GM21717 (cell line): ENCODE results near the gene CCDC92B.

Source experiments
- ATAC-seq: cut with Tn5 transposase; IDR thresholded peaks from one replicate; pipeline ENCODE4 v1.9.1; 2021; ENCODE audit warnings: mild to moderate bottlenecking, moderate library complexity; ENCODE audit not compliant: unreplicated experiment

Gene CCDC92B

GRCh38 chr17:2723505-2723996 is 25.9 kb downstream of the CCDC92B start:
- no peak for ATAC-seq

GRCh38 chr17:2722611-2723010 is 26.8 kb downstream of the CCDC92B start:
- ATAC-seq = no peak

- ATAC-seq = no peak
These were observed 27.8 kb downstream of the CCDC92B start for GRCh38 chr17:2721603-2722002.

GRCh38 chr17:2719861-2720260 is 29.6 kb downstream of the CCDC92B start:
- no peak for ATAC-seq

DNA sequence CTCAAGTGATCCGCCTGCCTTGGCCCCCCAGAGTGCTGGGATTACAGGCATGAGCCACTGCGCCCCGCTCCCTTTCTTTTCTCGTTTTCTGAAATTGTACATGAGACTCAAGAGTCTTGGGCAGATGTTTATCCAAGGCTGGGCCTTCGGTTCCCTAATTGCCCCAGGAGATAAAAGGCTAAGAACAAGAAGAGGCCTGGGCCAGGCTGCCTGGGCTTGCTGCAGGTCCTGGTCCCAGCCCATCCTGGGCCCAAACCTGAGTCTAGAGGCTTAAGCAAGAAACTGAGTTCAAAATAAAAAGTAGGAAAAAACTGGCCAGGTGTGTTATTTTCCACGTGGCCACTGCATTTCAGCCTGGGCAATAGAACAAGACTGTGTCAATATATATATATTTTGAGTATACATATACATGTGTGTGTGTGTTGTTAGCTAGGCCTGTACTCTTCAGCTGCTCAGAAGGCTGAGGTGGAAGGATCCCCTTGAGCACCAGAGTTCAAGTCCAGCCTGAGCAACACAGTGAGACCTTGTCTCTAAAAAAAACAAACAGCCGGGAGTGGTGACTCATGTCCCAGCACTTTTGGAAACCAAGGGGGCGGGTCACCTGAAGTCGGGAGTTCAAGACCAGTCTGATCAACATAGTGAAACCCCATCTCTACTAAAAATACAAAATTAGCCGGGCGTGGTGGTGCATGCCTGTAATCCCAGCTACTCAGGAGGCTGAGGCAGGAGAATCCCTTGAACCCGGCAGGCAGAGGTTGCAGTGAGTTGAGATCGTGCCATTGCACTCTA is 31.1 kb downstream of the CCDC92B start:
- ATAC-seq = no peak

GRCh38 chr17:2716649-2717048 is 32.8 kb downstream of the CCDC92B start:
- ATAC-seq = no peak

DNA sequence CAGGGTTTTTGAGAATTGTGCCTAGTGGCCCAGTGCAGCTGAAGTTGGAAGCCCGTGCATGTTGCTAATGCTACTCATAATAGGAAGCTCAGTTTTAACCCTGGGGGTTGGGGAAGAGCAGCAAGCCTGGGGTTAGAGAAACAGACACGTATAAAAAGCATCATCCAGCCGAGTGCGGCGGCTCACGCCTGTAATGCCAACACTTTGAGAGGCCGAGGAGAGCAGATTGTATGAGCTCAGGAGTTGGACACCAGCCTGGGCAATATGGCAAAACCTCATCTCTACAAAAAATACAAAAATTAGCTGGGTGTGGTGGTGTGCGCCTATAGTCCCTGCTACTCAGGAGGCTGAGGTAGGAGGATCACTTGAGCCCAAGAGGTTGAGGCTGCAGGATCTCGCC is 35.6 kb downstream of the CCDC92B start:
- ATAC-seq = no peak

DNA sequence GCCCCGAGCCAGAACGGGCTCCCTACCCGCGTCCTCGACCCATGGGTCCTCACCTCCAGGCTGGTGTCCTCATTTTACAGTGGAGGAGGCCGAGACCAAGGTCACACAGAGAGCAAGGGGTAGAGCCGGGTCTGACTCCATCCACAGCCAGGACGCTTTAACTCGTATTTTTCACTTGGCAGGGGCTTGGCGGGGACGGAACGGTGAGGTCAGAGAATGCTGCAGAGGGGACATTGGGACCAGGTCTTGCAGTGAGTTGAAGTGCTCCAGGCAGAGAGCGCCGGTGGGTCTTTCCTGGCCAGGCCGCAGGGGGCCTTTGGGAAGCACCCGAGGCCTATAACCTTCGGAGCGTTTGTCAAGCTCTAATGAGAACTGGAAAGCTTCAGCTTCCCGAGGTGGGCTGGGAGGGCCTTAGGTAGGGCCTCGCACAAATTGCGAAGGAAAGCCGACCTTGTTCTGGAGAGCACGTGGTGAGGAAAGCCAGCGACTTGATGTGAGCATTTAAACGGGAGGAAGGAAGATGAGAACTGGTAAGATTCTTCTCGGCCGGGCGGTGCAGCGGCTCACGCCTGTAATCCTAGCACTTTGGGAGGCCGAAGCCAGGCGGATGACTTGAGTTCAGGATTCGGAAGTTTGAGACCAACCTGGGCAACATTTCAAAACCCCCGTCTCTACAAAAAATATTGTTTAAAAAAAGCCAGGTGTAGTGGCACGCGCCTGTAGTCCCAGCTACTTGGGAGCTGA is 37.0 kb downstream of the CCDC92B start:
- ATAC-seq = no peak

- ATAC-seq = peak; percentile 68
These were observed 37.7 kb downstream of the CCDC92B start, which contains the start of gene CLUH for GRCh38 chr17:2711608-2712299. Gene CLUH (minus strand): TSS chr17:2711764. CDS start chr17:2711661, 103 bp downstream.

GRCh38 chr17:2710803-2711607 is 38.4 kb downstream of the CCDC92B start:
- ATAC-seq = peak; percentile 13

- no peak for ATAC-seq
These were observed 39.2 kb downstream of the CCDC92B start for GRCh38 chr17:2710071-2710802.

- no peak for ATAC-seq
These were observed 40.2 kb downstream of the CCDC92B start for GRCh38 chr17:2709183-2709661.

- no peak for ATAC-seq
These were observed 40.8 kb downstream of the CCDC92B start for GRCh38 chr17:2708585-2709182.

GRCh38 chr17:2707721-2708584 is 41.5 kb downstream of the CCDC92B start:
- ATAC-seq = no peak

DNA sequence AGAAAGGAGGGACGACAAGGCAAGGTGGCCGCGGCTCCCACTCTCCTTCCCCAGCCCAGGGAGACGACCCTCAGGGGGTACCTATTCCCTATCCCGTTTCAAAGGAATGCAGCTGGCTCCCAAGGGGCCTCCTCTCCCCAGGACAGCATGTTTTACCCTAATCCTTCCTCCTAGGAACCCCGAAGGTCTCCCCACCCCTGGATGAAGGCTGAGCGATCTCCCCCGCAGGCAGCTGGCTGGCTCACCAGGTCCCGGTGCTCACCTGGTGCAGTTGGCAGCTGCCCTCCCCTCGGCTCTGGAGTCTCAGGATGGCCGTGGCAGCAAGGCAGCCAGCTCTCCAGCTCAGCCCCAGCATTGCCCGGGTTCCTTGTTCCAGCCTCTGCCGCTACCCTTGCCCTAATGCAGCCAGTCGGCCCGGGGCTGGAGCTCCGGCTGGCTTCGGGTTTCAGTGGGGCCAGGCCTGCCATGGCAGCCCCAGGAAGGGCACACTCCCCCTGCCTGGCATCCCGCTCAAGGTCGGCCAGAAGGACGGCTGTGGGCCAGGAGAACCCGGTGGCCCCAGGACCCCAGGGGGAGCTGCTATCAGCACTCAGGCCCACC is 42.4 kb downstream of the CCDC92B start:
- ATAC-seq = no peak

- no peak for ATAC-seq
These were observed 43.3 kb downstream of the CCDC92B start for GRCh38 chr17:2705888-2706795.

- ATAC-seq = no peak
These were observed 44.2 kb downstream of the CCDC92B start for GRCh38 chr17:2705263-2705662.
